GM23338 (cell line): ENCODE results near the gene CBLC. TPM values are rescaled to one million over a fixed set of nuclear protein-coding genes. Genes with fewer than 3 reads are reported as not detected.

Experiments
- ATAC-seq: fragments of 200-7000 bp; cut with Tn5 transposase; 3 replicates; pipeline ENCODE4 v1.9.1; 2020
- DNase-seq: peaks from one replicate; pipeline ENCODE4 v3.0.0-alpha.2; 2015; ENCODE audit warnings: low spot score
- H2AFZ ChIP-seq: fragments of 200-600 bp; sonication (generic); 2 replicates; pipeline ENCODE4 v1.8.0; 2016; ENCODE audit warnings: antibody characterized with exemption, mild to moderate bottlenecking, moderate library complexity
- H3F3A ChIP-seq: fragments of 200-600 bp; sonication (generic); replicated peaks from 2 replicates; pipeline ENCODE4 v1.8.0; 2017; ENCODE audit warnings: antibody characterized with exemption, mixed run types, low read depth
- H3K27ac ChIP-seq: fragments of 200-600 bp; sonication (generic); 2 replicates; pipeline ENCODE4 v1.6.1; 2016; ENCODE audit warnings: low read depth
- H3K27me3 ChIP-seq: fragments of 200-600 bp; sonication (generic); 2 replicates; pipeline ENCODE4 v1.8.0; 2016; ENCODE audit warnings: mild to moderate bottlenecking, mixed run types, moderate library complexity; ENCODE audit not compliant: insufficient read depth
- H3K36me3 ChIP-seq: fragments of 200-600 bp; sonication (generic); 2 replicates; pipeline ENCODE4 v1.8.0; 2016; ENCODE audit warnings: mild to moderate bottlenecking; ENCODE audit not compliant: insufficient read depth
- H3K4me1 ChIP-seq: fragments of 200-600 bp; sonication (generic); 2 replicates; pipeline ENCODE4 v1.8.0; 2016; ENCODE audit warnings: mild to moderate bottlenecking, moderate library complexity; ENCODE audit not compliant: insufficient read depth
- H3K4me2 ChIP-seq: fragments of 200-600 bp; sonication (generic); 2 replicates; pipeline ENCODE4 v1.7.1; 2017; ENCODE audit warnings: mixed run types
- H3K4me3 ChIP-seq: fragments of 200-600 bp; sonication (generic); 2 replicates; pipeline ENCODE4 v1.6.1; 2016; ENCODE audit warnings: mixed run types
- H3K79me2 ChIP-seq: fragments of 200-600 bp; sonication (generic); replicated peaks from 2 replicates; pipeline ENCODE4 v1.8.0; 2017; ENCODE audit warnings: mild to moderate bottlenecking; ENCODE audit not compliant: insufficient read depth
- H3K9me2 ChIP-seq: fragments of 200-600 bp; sonication (generic); 2 replicates; pipeline ENCODE4 v1.8.0; 2017; ENCODE audit not compliant: insufficient read depth
- H4K20me1 ChIP-seq: fragments of 200-600 bp; sonication (generic); replicated peaks from 2 replicates; pipeline ENCODE4 v1.8.0; 2017; ENCODE audit warnings: mild to moderate bottlenecking; ENCODE audit not compliant: insufficient read depth
- H3K27ac Mint-ChIP-seq: 2 replicates; pipeline ENCODE4 v1.8.0; 2020; ENCODE audit warnings: inconsistent platforms, mild to moderate bottlenecking, moderate library complexity, mixed read lengths
- H3K27me3 Mint-ChIP-seq: 3 replicates; pipeline ENCODE4 v1.8.0; 2022; ENCODE audit warnings: low read depth, mild to moderate bottlenecking, moderate library complexity, mixed read lengths, inconsistent platforms; ENCODE audit not compliant: insufficient read depth, poor library complexity
- H3K36me3 Mint-ChIP-seq: 3 replicates; pipeline ENCODE4 v1.8.0; 2021; ENCODE audit warnings: low read depth, mild to moderate bottlenecking, inconsistent platforms, moderate library complexity, mixed read lengths
- H3K4me1 Mint-ChIP-seq: 3 replicates; pipeline ENCODE4 v1.8.0; 2020; ENCODE audit warnings: mild to moderate bottlenecking, inconsistent platforms, mixed read lengths
- H3K4me3 Mint-ChIP-seq: 3 replicates; pipeline ENCODE4 v1.8.0; 2021; ENCODE audit warnings: moderate library complexity, mild to moderate bottlenecking, inconsistent platforms, mixed read lengths
- H3K9me3 Mint-ChIP-seq: 3 replicates; pipeline ENCODE4 v1.8.0; 2020; ENCODE audit warnings: moderate library complexity, mild to moderate bottlenecking, inconsistent platforms, mixed read lengths
- CREB1 ChIP-seq: fragments of 250-450 bp; sonication (Bioruptor Pico); IDR thresholded peaks from 2 replicates; pipeline ENCODE4 v1.5.0; 2020; ENCODE audit warnings: low read depth, mild to moderate bottlenecking, moderate library complexity
- ETS1 ChIP-seq: IDR thresholded peaks from 2 replicates; pipeline ENCODE4 v1.6.1; 2016; ENCODE audit warnings: antibody characterized with exemption
- EZH2 ChIP-seq: fragments of 200-600 bp; sonication (generic); IDR thresholded peaks from one replicate; pipeline ENCODE4 v1.8.0; 2017; ENCODE audit warnings: antibody characterized with exemption, mild to moderate bottlenecking, low read depth; ENCODE audit not compliant: unreplicated experiment
- NANOG ChIP-seq: IDR thresholded peaks from 2 replicates; pipeline ENCODE4 v1.6.1; 2016; ENCODE audit warnings: antibody characterized with exemption, borderline replicate concordance
- POLR2AphosphoS5 ChIP-seq: IDR thresholded peaks from 2 replicates; pipeline ENCODE4 v1.6.1; 2016; ENCODE audit warnings: antibody characterized with exemption, low read depth
- REST ChIP-seq: IDR thresholded peaks from one replicate; pipeline ENCODE4 v1.6.1; 2018; ENCODE audit warnings: antibody characterized with exemption; ENCODE audit not compliant: unreplicated experiment
- ZNF114 ChIP-seq: fragments of 250-450 bp; sonication (Bioruptor Pico); IDR thresholded peaks from 2 replicates; pipeline ENCODE4 v1.5.0; 2020; ENCODE audit warnings: mild to moderate bottlenecking, moderate library complexity
- ZNF331 ChIP-seq: fragments of 250-450 bp; sonication (Bioruptor Pico); IDR thresholded peaks from 2 replicates; pipeline ENCODE4 v1.5.0; 2020; ENCODE audit warnings: low read depth, mild to moderate bottlenecking, moderate library complexity
- ZNF462 ChIP-seq: fragments of 250-450 bp; sonication (Bioruptor Pico); IDR thresholded peaks from 2 replicates; pipeline ENCODE4 v1.5.0; 2020; ENCODE audit warnings: mild to moderate bottlenecking, moderate library complexity
- polyA plus RNA-seq: library from polyadenylated mRNA; unstranded; fragments of >200 nt; fragmentation: Nextera tagmentation; extraction: Ambion mirVana; gene quantifications from 2 replicates; pipeline ENCODE4 v1.2.1, GENCODE V29; 2016
- total RNA-seq: library from RNA; depleted of rRNA; stranded (reverse); fragments of >200 nt; shearing (Covaris generic); gene quantifications from 2 replicates; pipeline ENCODE4 v1.2.3, GENCODE V29; 2014

CBLC gene
- total and polyA plus RNA-seq, 2 experiments from 2014 or later: 14.5 to 29.3 TPM

- H3K27me3 Mint-ChIP-seq: peaks cover 70% of the 10 kb centered on the region
- H3K4me1 ChIP-seq: peaks cover 11% of the 10 kb centered on the region
- peaks cover 14% of the 10 kb centered on the region; the same call in 2 of the 3 replicates for H3K4me1 Mint-ChIP-seq
- H2AFZ ChIP-seq: no peak overlapping the region
- no peaks in the 10 kb centered on the region for H3K79me2 ChIP-seq
- no peaks in the 10 kb centered on the region for H3K36me3 ChIP-seq
- H3K4me3 ChIP-seq: peak overlapping the region; percentile 86
- H3K27ac ChIP-seq: no peak overlapping the region
- H3K27me3 ChIP-seq: peaks cover 91% of the 10 kb centered on the region
- no peaks in the 10 kb centered on the region; the same call in 1 of the 3 replicates for H3K9me3 Mint-ChIP-seq
- peak overlapping the region; percentile 65 for H3K4me3 Mint-ChIP-seq
- TF ChIP-seq ZNF462 (CRISPR knock-in tag) (no peak), EZH2 (peak; percentile 45)
- H4K20me1 ChIP-seq: no peaks in the 10 kb centered on the region
- no peak overlapping the region for H3K27ac Mint-ChIP-seq
- ATAC-seq (no peak), DNase-seq (no peak)
- peak overlapping the region; percentile 94 for H3K4me2 ChIP-seq
- H3K9me2 ChIP-seq: no peaks in the 10 kb centered on the region
- H3K36me3 Mint-ChIP-seq: peaks cover 4% of the 10 kb centered on the region; the same call in 1 of the 3 replicates
- H3F3A ChIP-seq: peaks cover 9% of the 10 kb centered on the region
Measured at GRCh38 chr19:44749292-44749691, 28.4 kb upstream of the CBLC start.

- Histone ChIP-seq H3K79me2 (no peaks in the 10 kb centered on the region), H3K9me2 (no peaks in the 10 kb centered on the region), H3F3A (peaks cover 9% of the 10 kb centered on the region), H3K36me3 (no peaks in the 10 kb centered on the region), H3K27me3 (peaks cover 95% of the 10 kb centered on the region), H3K27ac (no peak overlapping the region), H4K20me1 (no peaks in the 10 kb centered on the region), H3K4me1 (peaks cover 15% of the 10 kb centered on the region), H2AFZ (no peak overlapping the region), H3K4me2 (no peak overlapping the region), H3K4me3 (no peak overlapping the region)
- Mint-ChIP-seq H3K9me3 (no peaks in the 10 kb centered on the region; the same call in 1 of the 3 replicates), H3K36me3 (peaks cover 4% of the 10 kb centered on the region; the same call in 1 of the 3 replicates), H3K4me1 (peaks cover 18% of the 10 kb centered on the region), H3K27me3 (peaks cover 77% of the 10 kb centered on the region), H3K27ac (no peak overlapping the region), H3K4me3 (no peak overlapping the region)
- DNase-seq: no peak
- no peak for ATAC-seq
- no peak for TF ChIP-seq EZH2
- TF ChIP-seq POLR2AphosphoS5: no peak
- TF ChIP-seq NANOG: no peak
- no peak for TF ChIP-seq ZNF114 (CRISPR knock-in tag)
- TF ChIP-seq ZNF331: no peak
- TF ChIP-seq REST: no peak
- no peak for TF ChIP-seq CREB1
- TF ChIP-seq ETS1: no peak
Measured at GRCh38 chr19:44749994-44750393, 27.7 kb upstream of the CBLC start.
